ENCODE results near the gene MRGPRF.

DNA sequence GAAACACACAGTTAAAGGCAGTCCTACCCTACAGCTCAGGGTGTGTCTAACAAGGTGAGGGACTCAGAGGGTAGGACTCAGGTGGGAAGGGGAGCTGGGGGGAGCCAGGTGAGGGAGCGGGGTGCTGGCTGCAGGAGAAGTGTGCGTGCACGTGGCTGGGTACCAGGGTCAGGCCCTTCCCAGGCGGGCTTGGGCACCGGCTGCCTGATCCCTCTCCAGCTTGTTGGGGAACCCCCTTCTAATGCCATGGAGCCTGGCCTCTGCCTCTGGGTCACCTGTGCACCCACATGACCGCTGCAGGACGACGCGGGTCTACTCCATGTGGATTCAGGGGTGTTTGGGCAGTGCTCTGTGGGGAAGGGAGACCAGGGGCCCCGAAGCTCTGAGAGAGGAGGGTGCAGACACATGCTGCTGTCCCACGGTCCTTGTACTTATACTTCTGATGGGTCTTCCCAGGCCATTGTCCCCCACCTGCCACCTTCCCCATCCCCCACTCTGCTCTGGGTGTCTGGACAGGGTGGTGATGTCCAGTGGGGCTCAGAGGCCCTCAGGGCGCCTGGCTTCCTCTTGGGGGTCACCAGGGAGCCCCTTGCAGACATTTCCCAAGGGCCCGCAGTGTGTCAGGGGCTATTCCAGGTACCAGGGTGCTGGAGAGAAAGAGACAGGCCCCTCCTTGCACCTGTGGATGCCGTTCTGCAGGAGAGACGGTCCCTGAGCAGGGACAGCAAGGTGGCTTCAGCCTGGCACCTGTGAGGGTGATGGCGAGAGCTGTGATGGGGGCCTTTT is 21.9 kb downstream of the MRGPRF start:
- no peak for TF ChIP-seq POLR2A (IDR thresholded peaks at IDR 0.05)
- TF ChIP-seq, protein P1, sequence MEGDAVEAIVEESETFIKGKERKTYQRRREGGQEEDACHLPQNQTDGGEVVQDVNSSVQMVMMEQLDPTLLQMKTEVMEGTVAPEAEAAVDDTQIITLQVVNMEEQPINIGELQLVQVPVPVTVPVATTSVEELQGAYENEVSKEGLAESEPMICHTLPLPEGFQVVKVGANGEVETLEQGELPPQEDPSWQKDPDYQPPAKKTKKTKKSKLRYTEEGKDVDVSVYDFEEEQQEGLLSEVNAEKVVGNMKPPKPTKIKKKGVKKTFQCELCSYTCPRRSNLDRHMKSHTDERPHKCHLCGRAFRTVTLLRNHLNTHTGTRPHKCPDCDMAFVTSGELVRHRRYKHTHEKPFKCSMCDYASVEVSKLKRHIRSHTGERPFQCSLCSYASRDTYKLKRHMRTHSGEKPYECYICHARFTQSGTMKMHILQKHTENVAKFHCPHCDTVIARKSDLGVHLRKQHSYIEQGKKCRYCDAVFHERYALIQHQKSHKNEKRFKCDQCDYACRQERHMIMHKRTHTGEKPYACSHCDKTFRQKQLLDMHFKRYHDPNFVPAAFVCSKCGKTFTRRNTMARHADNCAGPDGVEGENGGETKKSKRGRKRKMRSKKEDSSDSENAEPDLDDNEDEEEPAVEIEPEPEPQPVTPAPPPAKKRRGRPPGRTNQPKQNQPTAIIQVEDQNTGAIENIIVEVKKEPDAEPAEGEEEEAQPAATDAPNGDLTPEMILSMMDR (IDR thresholded peaks at IDR 0.05): no peak

Measured in Peyer's patch (tissue), 4 donors.